ENCODE results near the gene PCYT1B.

PCYT1B gene

GRCh38 chrX:24526616-24527015 lies 120.5 kb downstream of the PCYT1B start:
- DNase-seq (ENCODE audit: low spot score): no peak

GRCh38 chrX:24525455-24525854 lies 121.7 kb downstream of the PCYT1B start:
- DNase-seq (ENCODE audit: low spot score): no peak

- DNase-seq (ENCODE audit: low spot score): no peak
Observed at GRCh38 chrX:24520472-24520871, 126.7 kb downstream of the PCYT1B start.

GRCh38 chrX:24515447-24515846 lies 131.7 kb downstream of the PCYT1B start:
- no peak for DNase-seq (ENCODE audit: low spot score)

GRCh38 chrX:24513416-24513815 lies 133.7 kb downstream of the PCYT1B start:
- no peak for DNase-seq (ENCODE audit: low spot score)

- DNase-seq (ENCODE audit: low spot score): no peak
Observed at GRCh38 chrX:24508375-24508774, 138.8 kb downstream of the PCYT1B start.
